GM12875 (cell line): ENCODE data around the gene SELENOO.
A peak's percentile ranks its signal among the peaks of the same experiment; 100 is the strongest.

Experiments
- H3K4me3 ChIP-seq: one replicate; pipeline ENCODE4 v1.5.1; 2011; ENCODE audit warnings: low read depth, low read length, control low read depth
- CTCF ChIP-seq: IDR thresholded peaks from 2 replicates; pipeline ENCODE4 v1.5.1; 2011; ENCODE audit warnings: low read depth, mild to moderate bottlenecking, control low read depth, inconsistent platforms, low read length, moderate library complexity, borderline replicate concordance; ENCODE audit not compliant: insufficient read depth

The SELENOO gene

GRCh38 chr22:50248196-50249081, 47.6 kb downstream of the SELENOO start:
- H3K4me3 ChIP-seq = no peak overlapping the region
- TF ChIP-seq CTCF = no peak

GRCh38 chr22:50249341-50250248, 48.8 kb downstream of the SELENOO start:
- H3K4me3 ChIP-seq = peak overlapping the region; percentile 90
- TF ChIP-seq CTCF = no peak

DNA sequence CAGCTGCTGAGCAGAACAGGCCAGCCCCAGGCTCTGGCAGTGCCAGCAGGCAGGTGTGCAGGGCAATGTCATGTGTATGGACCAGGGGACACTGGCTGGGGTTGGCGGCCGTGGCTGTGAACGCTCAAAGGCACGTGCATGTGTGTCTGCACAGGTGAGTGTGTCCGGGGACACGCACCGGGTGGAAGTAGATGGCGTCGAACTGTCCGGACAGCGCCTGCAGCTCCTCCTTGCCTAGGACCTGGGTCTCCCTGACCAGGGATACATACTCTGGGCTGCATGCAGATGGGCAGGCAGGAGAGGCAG, 49.4 kb downstream of the SELENOO start:
- peak overlapping the region; percentile 90 for H3K4me3 ChIP-seq
- no peak for TF ChIP-seq CTCF

DNA sequence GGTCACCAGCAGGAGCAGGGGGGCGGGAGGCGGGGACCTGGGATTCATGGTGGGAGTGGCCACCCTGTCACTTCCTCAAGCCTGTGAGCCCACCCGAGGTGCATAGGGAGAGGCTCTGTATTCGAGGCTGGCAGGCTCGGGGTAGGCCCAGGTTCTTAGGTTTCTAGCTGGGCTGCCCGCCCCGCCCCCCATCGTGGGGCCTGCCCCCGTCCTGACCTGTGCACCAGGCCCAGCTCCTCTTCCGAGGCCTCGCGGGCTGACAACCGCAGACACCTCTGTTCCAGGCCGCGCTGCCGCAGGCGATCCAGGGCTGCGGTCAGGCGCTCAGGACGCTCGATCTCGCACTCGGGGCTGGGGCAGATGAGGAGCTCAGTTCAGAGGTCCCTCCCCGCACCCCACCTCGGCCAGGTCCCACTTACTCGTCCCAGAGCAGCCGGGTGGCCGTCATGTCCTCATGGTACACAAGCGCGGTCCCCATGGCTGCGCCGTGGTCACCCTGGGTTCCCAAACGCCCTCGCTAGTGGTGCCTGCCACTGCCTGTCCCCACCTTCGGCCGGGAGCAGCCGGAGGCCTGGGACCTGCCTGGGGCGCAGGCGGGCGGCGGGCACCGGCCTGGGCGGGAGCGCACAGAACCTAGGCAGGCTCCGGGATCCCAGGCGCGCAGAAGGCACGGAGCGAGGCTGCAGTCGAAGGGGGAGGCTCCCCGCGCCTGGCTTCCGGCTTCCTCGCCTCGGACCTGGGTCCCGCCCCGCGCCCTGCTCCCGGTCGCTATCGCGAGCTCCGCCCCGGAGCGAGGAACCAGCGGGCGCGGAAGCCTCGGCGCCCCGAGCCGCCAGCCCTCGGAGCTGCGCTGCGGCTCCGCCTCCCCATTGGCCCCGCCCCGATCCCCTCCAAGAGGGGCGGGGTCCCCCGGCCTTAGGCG, 50.0 kb downstream of the SELENOO start, which contains the start of gene HDAC10:
TSS of gene HDAC10 (minus strand) at position 711 of the 922 bp plus-strand sequence. CDS start at position 478, 233 bp downstream.
- TF ChIP-seq CTCF = no peak
- H3K4me3 ChIP-seq = peak within 1 kb of the TSS; percentile 90

DNA sequence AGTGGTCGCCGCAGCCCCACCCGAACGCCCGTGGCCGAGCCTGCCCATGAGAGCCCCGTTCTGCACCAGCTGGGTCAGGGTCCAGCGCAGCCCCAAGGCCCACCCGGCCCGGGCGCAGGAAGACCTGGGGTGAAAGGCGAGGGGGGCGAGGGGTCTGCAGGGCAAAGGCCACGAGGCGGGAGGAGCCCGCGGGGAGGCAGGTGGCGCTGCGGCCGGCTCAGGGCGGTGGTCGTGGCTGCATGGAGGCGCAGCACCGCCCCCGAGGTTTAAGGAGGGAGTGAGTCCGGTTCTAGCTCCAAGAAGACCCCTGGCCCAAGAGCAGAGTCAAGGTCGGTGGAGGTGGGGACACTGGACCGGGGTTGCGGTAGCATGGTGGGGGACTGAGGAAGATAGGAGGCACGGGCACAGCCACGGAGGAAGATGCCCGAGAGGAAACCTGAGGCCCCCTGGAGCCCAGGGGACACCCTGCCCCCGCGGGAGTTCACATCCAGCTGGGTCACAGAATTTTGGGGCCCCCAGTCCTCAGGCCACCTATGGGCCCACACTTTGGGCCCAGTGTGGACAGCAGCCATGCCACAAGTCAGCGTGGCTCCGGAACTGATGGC, 50.8 kb downstream of the SELENOO start:
- H3K4me3 ChIP-seq = peak overlapping the region; percentile 90

More for the DNA sequence above, 50.8 kb downstream of the SELENOO start:
- no peak for TF ChIP-seq CTCF
